Measurements from ENCODE around the gene KRTAP10-9. TPM values are rescaled to one million over a fixed set of nuclear protein-coding genes. Genes with fewer than 3 reads are reported as not detected.

The KRTAP10-9 gene
- total and polyA plus RNA-seq, 2 donors from 2014 or later = not detected

DNA sequence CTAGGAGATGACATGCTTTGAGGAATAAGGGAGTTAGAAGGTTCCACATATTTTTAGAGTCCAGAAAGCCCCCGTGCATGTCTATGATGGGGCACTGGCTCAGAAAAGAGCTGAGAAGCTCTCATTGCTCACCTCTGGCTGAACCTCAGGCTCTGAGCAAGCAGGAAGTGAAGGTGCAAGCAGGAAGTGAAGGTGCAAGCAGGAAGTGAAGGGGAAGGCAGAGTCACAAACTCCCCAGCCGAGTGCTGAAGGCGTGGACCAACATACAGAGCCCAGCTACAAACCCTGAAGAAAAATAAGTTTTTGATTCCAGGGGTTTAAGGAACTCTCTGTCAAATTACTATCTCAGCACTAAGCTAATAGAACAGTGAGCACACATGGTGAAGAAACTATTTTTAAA, 8.0 kb upstream of the KRTAP10-9 start:
- no peaks in the 10 kb centered on the region for H3K4me1 ChIP-seq (ENCODE audit: control insufficient read depth in 2 of 3, insufficient read depth in 2 of 3, low read depth in 1 of 3, low read length in 3 of 3)
- DNase-seq = no peak
- FAIRE-seq = no peak
- peaks cover 0 to 9% (median 0%) of the 10 kb centered on the region in 3 donors for H3K9me3 ChIP-seq (ENCODE audit: control insufficient read depth in 2 of 3, insufficient read depth in 1 of 3, low read length in 3 of 3)
- H3K27me3 ChIP-seq (ENCODE audit: control insufficient read depth, insufficient read depth, low read length) = no peaks in the 10 kb centered on the region
- no peak overlapping the region for H3K27ac ChIP-seq (ENCODE audit: low read depth in 2 of 2, low read length in 2 of 2)
- H3K9ac ChIP-seq (ENCODE audit: low read length in 3 of 3) = no peak overlapping the region
- TF ChIP-seq, protein P1, sequence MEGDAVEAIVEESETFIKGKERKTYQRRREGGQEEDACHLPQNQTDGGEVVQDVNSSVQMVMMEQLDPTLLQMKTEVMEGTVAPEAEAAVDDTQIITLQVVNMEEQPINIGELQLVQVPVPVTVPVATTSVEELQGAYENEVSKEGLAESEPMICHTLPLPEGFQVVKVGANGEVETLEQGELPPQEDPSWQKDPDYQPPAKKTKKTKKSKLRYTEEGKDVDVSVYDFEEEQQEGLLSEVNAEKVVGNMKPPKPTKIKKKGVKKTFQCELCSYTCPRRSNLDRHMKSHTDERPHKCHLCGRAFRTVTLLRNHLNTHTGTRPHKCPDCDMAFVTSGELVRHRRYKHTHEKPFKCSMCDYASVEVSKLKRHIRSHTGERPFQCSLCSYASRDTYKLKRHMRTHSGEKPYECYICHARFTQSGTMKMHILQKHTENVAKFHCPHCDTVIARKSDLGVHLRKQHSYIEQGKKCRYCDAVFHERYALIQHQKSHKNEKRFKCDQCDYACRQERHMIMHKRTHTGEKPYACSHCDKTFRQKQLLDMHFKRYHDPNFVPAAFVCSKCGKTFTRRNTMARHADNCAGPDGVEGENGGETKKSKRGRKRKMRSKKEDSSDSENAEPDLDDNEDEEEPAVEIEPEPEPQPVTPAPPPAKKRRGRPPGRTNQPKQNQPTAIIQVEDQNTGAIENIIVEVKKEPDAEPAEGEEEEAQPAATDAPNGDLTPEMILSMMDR (IDR thresholded peaks at IDR 0.05; ENCODE audit: borderline replicate concordance, extremely low read depth, insufficient read depth) = no peak
- intact Hi-C loops (cut with DNase I) = no loop called here
- no peaks in the 10 kb centered on the region for H3K36me3 ChIP-seq (ENCODE audit: control insufficient read depth in 2 of 3, insufficient read depth in 3 of 3, low read length in 3 of 3)
- no peak overlapping the region for H3K4me3 ChIP-seq (ENCODE audit: low read length in 3 of 3)

DNA sequence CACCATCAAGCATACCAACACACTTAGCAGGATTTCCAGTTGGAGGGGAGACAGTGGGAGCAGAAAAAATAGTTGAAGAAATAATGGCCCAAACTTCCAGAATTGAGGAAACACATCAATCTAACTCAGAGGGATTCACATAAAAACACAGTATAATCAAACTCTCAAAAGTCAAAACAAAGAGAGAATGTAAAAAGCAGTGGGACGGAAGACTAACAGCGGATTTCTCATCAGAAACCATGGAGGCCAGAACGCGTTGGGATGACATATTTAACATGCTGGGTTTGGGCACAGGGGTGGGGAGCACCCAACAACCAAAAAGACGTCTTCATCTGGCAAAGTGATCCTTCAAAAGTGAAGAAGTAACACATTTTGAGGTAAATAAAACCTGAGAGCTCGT, 7.0 kb upstream of the KRTAP10-9 start:
- H3K36me3 ChIP-seq (ENCODE audit: control insufficient read depth in 2 of 3, insufficient read depth in 3 of 3, low read length in 3 of 3) = no peaks in the 10 kb centered on the region
- FAIRE-seq = no peak
- intact Hi-C loops (cut with DNase I) = no loop called here

DNA sequence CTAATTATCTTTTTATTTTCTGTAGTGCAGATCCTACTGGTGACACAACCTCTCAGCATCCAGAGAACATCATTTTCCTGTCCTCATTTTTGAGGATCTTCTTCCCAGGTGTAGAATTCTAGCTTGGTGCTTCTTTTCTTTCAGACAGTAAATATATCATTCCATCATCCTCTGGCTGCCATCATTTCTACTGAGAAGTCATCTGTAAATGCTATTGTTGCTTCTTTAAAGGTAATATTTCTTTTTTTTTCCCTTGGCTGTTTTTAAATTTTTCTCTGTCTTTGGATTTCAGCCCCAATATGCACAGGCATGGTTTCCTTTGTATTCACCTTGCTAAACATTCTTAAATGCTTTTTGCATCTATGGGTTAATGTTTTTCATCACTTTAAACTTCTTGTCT, 3.3 kb upstream of the KRTAP10-9 start:
- DNase-seq (no peak), FAIRE-seq (no peak)
- H3K4me3 ChIP-seq (ENCODE audit: low read length in 3 of 3) = no peak overlapping the region
- no peaks in the 10 kb centered on the region for H3K4me1 ChIP-seq (ENCODE audit: control insufficient read depth in 2 of 3, insufficient read depth in 2 of 3, low read depth in 1 of 3, low read length in 3 of 3)
- H3K9me3 ChIP-seq (ENCODE audit: control insufficient read depth in 2 of 3, insufficient read depth in 1 of 3, low read length in 3 of 3) = peaks cover 0 to 18% (median 0%) of the 10 kb centered on the region in 3 donors
- TF ChIP-seq, protein P1 (IDR thresholded peaks at IDR 0.05; ENCODE audit: borderline replicate concordance, extremely low read depth, insufficient read depth) = no peak
- intact Hi-C loops (cut with DNase I) = no loop called here
- H3K9ac ChIP-seq (ENCODE audit: low read length in 3 of 3) = no peak overlapping the region
- no peaks in the 10 kb centered on the region for H3K36me3 ChIP-seq (ENCODE audit: control insufficient read depth in 2 of 3, insufficient read depth in 3 of 3, low read length in 3 of 3)
- no peak overlapping the region for H3K27ac ChIP-seq (ENCODE audit: low read depth in 2 of 2, low read length in 2 of 2)
- no peaks in the 10 kb centered on the region for H3K27me3 ChIP-seq (ENCODE audit: control insufficient read depth, insufficient read depth, low read length)

More for the DNA sequence above, 7.0 kb upstream of the KRTAP10-9 start:
- DNase-seq = no peak
- Histone ChIP-seq H3K9me3 (ENCODE audit: control insufficient read depth in 2 of 3, insufficient read depth in 1 of 3, low read length in 3 of 3) (peaks cover 0 to 18% (median 0%) of the 10 kb centered on the region in 3 donors), H3K27ac (ENCODE audit: low read depth in 2 of 2, low read length in 2 of 2) (no peak overlapping the region), H3K27me3 (ENCODE audit: control insufficient read depth, insufficient read depth, low read length) (no peaks in the 10 kb centered on the region), H3K9ac (ENCODE audit: low read length in 3 of 3) (no peak overlapping the region), H3K4me3 (ENCODE audit: low read length in 3 of 3) (no peak overlapping the region), H3K4me1 (ENCODE audit: control insufficient read depth in 2 of 3, insufficient read depth in 2 of 3, low read depth in 1 of 3, low read length in 3 of 3) (no peaks in the 10 kb centered on the region)
- TF ChIP-seq, protein P1 (IDR thresholded peaks at IDR 0.05; ENCODE audit: borderline replicate concordance, extremely low read depth, insufficient read depth) = no peak

DNA sequence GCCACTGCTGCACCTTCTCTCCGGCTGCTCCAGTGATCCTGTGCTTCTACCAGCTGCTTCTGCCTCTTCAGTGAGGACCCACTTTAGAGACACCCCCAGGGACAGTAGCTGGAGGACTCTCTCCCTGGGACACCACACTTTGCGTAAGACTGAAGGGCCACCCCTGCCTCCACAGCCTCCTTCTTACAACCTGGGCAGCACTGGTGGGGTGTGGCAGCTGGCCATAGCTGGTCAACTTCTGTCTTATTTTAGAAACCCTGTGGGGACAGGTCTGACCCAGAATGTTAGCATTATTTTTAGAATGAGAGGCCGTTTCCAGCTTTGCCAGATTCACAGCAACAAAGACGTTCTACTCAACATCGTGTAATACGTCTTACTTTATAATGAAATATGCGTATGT, 1.1 kb upstream of the KRTAP10-9 start:
- FAIRE-seq = no peak

More for the DNA sequence above, 1.1 kb upstream of the KRTAP10-9 start:
- Histone ChIP-seq H3K4me3 (ENCODE audit: low read length in 3 of 3) (no peak overlapping the region), H3K9me3 (ENCODE audit: control insufficient read depth in 2 of 3, insufficient read depth in 1 of 3, low read length in 3 of 3) (peaks cover 0 to 18% (median 0%) of the 10 kb centered on the region in 3 donors), H3K4me1 (ENCODE audit: control insufficient read depth in 2 of 3, insufficient read depth in 2 of 3, low read depth in 1 of 3, low read length in 3 of 3) (no peaks in the 10 kb centered on the region), H3K27me3 (ENCODE audit: control insufficient read depth, insufficient read depth, low read length) (no peaks in the 10 kb centered on the region), H3K27ac (ENCODE audit: low read depth in 2 of 2, low read length in 2 of 2) (no peak overlapping the region), H3K36me3 (ENCODE audit: control insufficient read depth in 2 of 3, insufficient read depth in 3 of 3, low read length in 3 of 3) (no peaks in the 10 kb centered on the region), H3K9ac (ENCODE audit: low read length in 3 of 3) (no peak overlapping the region)
- TF ChIP-seq, protein P1 (IDR thresholded peaks at IDR 0.05; ENCODE audit: borderline replicate concordance, extremely low read depth, insufficient read depth) = no peak
- intact Hi-C loops (cut with DNase I) = no loop called here
- DNase-seq = no peak
